Endothelial cell of umbilical vein (primary cell): ENCODE results near the gene DISP1. TPM values are rescaled to one million over a fixed set of nuclear protein-coding genes. Genes with fewer than 3 reads are reported as not detected.

Experiments
- BruUV-seq: library from RNA; stranded (reverse); fragments of 400-500 nt; replicated peaks from 2 replicates; lab custom pipeline; 2021; lab: Mats Ljungman, UMichigan
- CTCF ChIA-PET: fragments of 300-600, 350-600 bp; sonication (Branson Sonifier 250); formaldehyde crosslinking; loops from one replicate; lab custom pipeline; 2021; ENCODE audit warnings: antibody characterized with exemption, inconsistent platforms; lab: Charles Lee
- POLR2A ChIA-PET: fragments of 300-600, 350-600 bp; sonication (Branson Sonifier 250); formaldehyde crosslinking; loops from one replicate; lab custom pipeline; 2021; ENCODE audit warnings: antibody characterized with exemption, inconsistent platforms; lab: Charles Lee
- DNase-seq: peaks from one replicate; pipeline ENCODE4 v3.0.0-alpha.2; 2011; ENCODE audit warnings: low read depth, low spot score
- FAIRE-seq: peaks from 2 replicates; lab custom pipeline; 2011; peaks lifted over from hg19 to GRCh38; lab: Jason Lieb, UNC
- H2AFZ ChIP-seq: 2 replicates; pipeline ENCODE4 v1.6.0; 2012; ENCODE audit warnings: low read depth, low read length, control low read depth, inconsistent platforms
- H3K27ac ChIP-seq: 2 replicates; pipeline ENCODE4 v1.5.1; 2011; ENCODE audit warnings: low read depth, mild to moderate bottlenecking, control low read depth, low read length, moderate library complexity; ENCODE audit not compliant: insufficient read depth
- H3K27me3 ChIP-seq, 2 experiments: 2 replicates each; pipeline versions ENCODE4 v1.6.0 to v1.6.1; 2011; ENCODE audit warnings: low read length in 2 of 2, mixed read lengths in 1 of 2; ENCODE audit not compliant: control insufficient read depth in 2 of 2, insufficient read depth in 2 of 2
- H3K36me3 ChIP-seq, 2 experiments: 2 replicates in 1 of 2; 3 replicates in 1 of 2; pipeline ENCODE4 v1.5.1; 2011; ENCODE audit warnings: low read length in 2 of 2, mild to moderate bottlenecking in 1 of 2, moderate library complexity in 1 of 2; ENCODE audit not compliant: control insufficient read depth in 2 of 2, insufficient read depth in 2 of 2; ENCODE audit errors: extremely low read depth in 1 of 2
- H3K4me1 ChIP-seq: 3 replicates; pipeline ENCODE4 v1.5.1; 2011; ENCODE audit warnings: mild to moderate bottlenecking, low read length; ENCODE audit not compliant: control insufficient read depth, insufficient read depth; ENCODE audit errors: extremely low read depth
- H3K4me2 ChIP-seq: 2 replicates; pipeline ENCODE4 v1.6.1; 2011; ENCODE audit warnings: low read length, control low read depth, mixed read lengths; ENCODE audit not compliant: insufficient read depth
- H3K4me3 ChIP-seq, 3 experiments: fragments of 200-600 bp in 1 of 3; sonication (generic), shearing (Covaris generic) in 1 of 3; replicated peaks in 1 of 3; 2 replicates each; pipeline ENCODE4 v1.5.1; 2011 to 2016; ENCODE audit warnings: control low read depth in 3 of 3, low read length in 3 of 3, mild to moderate bottlenecking in 2 of 3, inconsistent platforms in 1 of 3, low read depth in 1 of 3, moderate library complexity in 1 of 3; ENCODE audit not compliant: insufficient read depth in 1 of 3
- H3K79me2 ChIP-seq: 2 replicates; pipeline ENCODE4 v1.6.0; 2012; ENCODE audit warnings: low read length, inconsistent platforms; ENCODE audit not compliant: control insufficient read depth, insufficient read depth
- H3K9ac ChIP-seq: replicated peaks from 2 replicates; pipeline ENCODE3; 2011; ENCODE audit warnings: low read length, control low read depth; ENCODE audit not compliant: insufficient read depth; ENCODE audit errors: extremely low read depth
- H3K9me1 ChIP-seq: replicated peaks from 3 replicates; pipeline ENCODE4 v1.6.0; 2011; ENCODE audit warnings: mild to moderate bottlenecking, low read length; ENCODE audit not compliant: control insufficient read depth, insufficient read depth; ENCODE audit errors: extremely low read depth
- H3K9me3 ChIP-seq: replicated peaks from 2 replicates; pipeline ENCODE4 v1.5.1; 2012; ENCODE audit warnings: low read length, inconsistent platforms; ENCODE audit not compliant: control insufficient read depth, insufficient read depth
- H4K20me1 ChIP-seq: replicated peaks from 2 replicates; pipeline ENCODE3; 2011; ENCODE audit warnings: mild to moderate bottlenecking, low read length; ENCODE audit not compliant: control insufficient read depth, insufficient read depth; ENCODE audit errors: extremely low read depth
- EZH2 ChIP-seq: IDR thresholded peaks from 2 replicates; pipeline ENCODE4 v1.6.1; 2012; ENCODE audit warnings: borderline replicate concordance, low read depth, mild to moderate bottlenecking, moderate library complexity, low read length, inconsistent platforms; ENCODE audit not compliant: severe bottlenecking
- FOS ChIP-seq: IDR thresholded peaks from 2 replicates; pipeline ENCODE4 v1.6.1; 2011; ENCODE audit warnings: mild to moderate bottlenecking, low read length, moderate library complexity, borderline replicate concordance; ENCODE audit not compliant: insufficient read depth
- GATA2 ChIP-seq: IDR thresholded peaks from 2 replicates; pipeline ENCODE4 v1.7.0; 2011; ENCODE audit warnings: low read depth, mild to moderate bottlenecking, moderate library complexity, mixed read lengths, low read length; ENCODE audit not compliant: insufficient read length, insufficient read depth
- JUN ChIP-seq: IDR thresholded peaks from 2 replicates; pipeline ENCODE4 v1.6.1; 2011; ENCODE audit warnings: borderline replicate concordance, low read depth; ENCODE audit not compliant: insufficient read length, insufficient read depth
- MYC ChIP-seq: IDR thresholded peaks from one replicate; pipeline ENCODE4 v1.6.1; 2011; ENCODE audit warnings: mild to moderate bottlenecking, low read depth, low read length
- POLR2A ChIP-seq: IDR thresholded peaks from 2 replicates; pipeline ENCODE4 v1.6.1; 2012; ENCODE audit warnings: low read depth, mild to moderate bottlenecking, control low read depth, low read length
- POLR2AphosphoS5 ChIP-seq: IDR thresholded peaks from 2 replicates; pipeline ENCODE4 v1.6.1; 2012; ENCODE audit warnings: low read depth, mild to moderate bottlenecking, control low read depth, low read length, moderate library complexity; ENCODE audit not compliant: insufficient read depth
- dilution Hi-C: fragments of 300-500 bp; cut with MboI; formaldehyde crosslinking; loops from one replicate; pipeline ENCODE4 v1.15.0; 2019; ENCODE audit warnings: low sequenced_read_pairs; ENCODE audit not compliant: extremely low pct_ligation_motif_present
- intact Hi-C: fragments of 100-400 bp; cut with micrococcal nuclease; formaldehyde crosslinking; loops from one replicate; pipeline ENCODE4 v1.10.0; 2022
- polyA plus RNA-seq, 4 experiments: library from polyadenylated mRNA; depleted of rRNA in 3 of 4; stranded (reverse) in 3 of 4; unstranded in 1 of 4; fragments of >200 nt; gene quantifications; 2 replicates each; pipeline versions ENCODE4 v1.2.1 to v1.2.3, GENCODE V29; 2011 to 2012; ENCODE audit warnings: missing spikeins in 1 of 4
- total RNA-seq: library from RNA; stranded (reverse); gene quantifications from 2 replicates; pipeline ENCODE4 v1.2.3, GENCODE V29; 2021
- TF ChIP-seq, protein P1 (sequence below), 2 donors: IDR thresholded peaks; 1 replicate in 1 of 2; 2 replicates in 1 of 2; pipeline ENCODE4 v1.5.1; 2011; ENCODE audit warnings: low read length in 2 of 2, mild to moderate bottlenecking in 2 of 2, moderate library complexity in 2 of 2, control low read depth in 1 of 2, inconsistent platforms in 1 of 2, low read depth in 1 of 2; ENCODE audit not compliant: insufficient read depth in 1 of 2; ENCODE audit errors: extremely low read depth in 1 of 2
- TF ChIP-seq, protein P2 (sequence below): IDR thresholded peaks from 2 replicates; pipeline ENCODE4 v1.6.1; 2011; ENCODE audit not compliant: insufficient read depth, insufficient read length

DISP1 gene
- total and polyA plus RNA-seq, 2 donors (not counting 3 experiments of a cell fraction or from before 2014, with no cell fraction given), result 3.9 TPM

DNA sequence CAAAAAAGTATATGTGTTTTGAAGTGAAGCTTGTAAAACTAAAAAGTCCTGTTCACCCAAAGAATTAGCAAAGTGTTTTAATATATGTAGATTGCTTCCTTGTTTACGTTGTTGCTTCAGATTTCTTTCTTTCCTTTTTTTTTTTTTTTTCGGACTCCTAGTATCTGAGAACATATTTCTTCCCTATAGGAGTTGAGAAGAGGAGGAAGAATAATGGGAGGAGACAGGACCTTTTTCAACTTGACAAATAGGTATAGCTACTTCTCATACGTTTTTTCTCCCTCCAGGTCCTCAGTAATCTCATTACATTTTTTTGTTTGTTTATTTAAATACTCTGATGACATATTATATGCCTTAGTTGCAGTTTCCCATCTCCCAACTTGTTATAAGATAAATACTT, 8.9 kb downstream of the DISP1 start:
- Histone ChIP-seq H3K4me2 (no peak overlapping the region), H2AFZ (no peak overlapping the region), H3K27me3 (no peaks in the 10 kb centered on the region), H3K9me1 (no peaks in the 10 kb centered on the region), H3K36me3 (no peaks in the 10 kb centered on the region), H3K9me3 (no peaks in the 10 kb centered on the region), H3K9ac (no peak overlapping the region), H4K20me1 (no peaks in the 10 kb centered on the region), H3K4me3 (no peak overlapping the region), H3K27ac (no peak overlapping the region), H3K4me1 (no peaks in the 10 kb centered on the region), H3K79me2 (peaks cover 8% of the 10 kb centered on the region)
- FAIRE-seq (no peak), DNase-seq (no peak)
- intact Hi-C loops, result loop anchor here (5.0 kb wide), 1 partner anchor 124 kb away; no protein-coding TSS in a partner anchor
- ChIA-PET POLR2A (no interaction called here), CTCF (interaction anchor here (0.6 to 1.1 kb wide), 3 partner anchors 167 to 310 kb away, joined by 3 read pairs; no protein-coding TSS in a partner anchor)
- TF ChIP-seq GATA2 (no peak), MYC (no peak), POLR2A (no peak), JUN (no peak), FOS (no peak), POLR2AphosphoS5 (no peak), EZH2 (no peak)
- TF ChIP-seq, protein P1, sequence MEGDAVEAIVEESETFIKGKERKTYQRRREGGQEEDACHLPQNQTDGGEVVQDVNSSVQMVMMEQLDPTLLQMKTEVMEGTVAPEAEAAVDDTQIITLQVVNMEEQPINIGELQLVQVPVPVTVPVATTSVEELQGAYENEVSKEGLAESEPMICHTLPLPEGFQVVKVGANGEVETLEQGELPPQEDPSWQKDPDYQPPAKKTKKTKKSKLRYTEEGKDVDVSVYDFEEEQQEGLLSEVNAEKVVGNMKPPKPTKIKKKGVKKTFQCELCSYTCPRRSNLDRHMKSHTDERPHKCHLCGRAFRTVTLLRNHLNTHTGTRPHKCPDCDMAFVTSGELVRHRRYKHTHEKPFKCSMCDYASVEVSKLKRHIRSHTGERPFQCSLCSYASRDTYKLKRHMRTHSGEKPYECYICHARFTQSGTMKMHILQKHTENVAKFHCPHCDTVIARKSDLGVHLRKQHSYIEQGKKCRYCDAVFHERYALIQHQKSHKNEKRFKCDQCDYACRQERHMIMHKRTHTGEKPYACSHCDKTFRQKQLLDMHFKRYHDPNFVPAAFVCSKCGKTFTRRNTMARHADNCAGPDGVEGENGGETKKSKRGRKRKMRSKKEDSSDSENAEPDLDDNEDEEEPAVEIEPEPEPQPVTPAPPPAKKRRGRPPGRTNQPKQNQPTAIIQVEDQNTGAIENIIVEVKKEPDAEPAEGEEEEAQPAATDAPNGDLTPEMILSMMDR (IDR thresholded peaks at IDR 0.05; ENCODE audit: extremely low read depth in 1 of 2, insufficient read depth in 1 of 2, low read depth in 1 of 2, low read length in 2 of 2), result no peak
- TF ChIP-seq, protein P2, sequence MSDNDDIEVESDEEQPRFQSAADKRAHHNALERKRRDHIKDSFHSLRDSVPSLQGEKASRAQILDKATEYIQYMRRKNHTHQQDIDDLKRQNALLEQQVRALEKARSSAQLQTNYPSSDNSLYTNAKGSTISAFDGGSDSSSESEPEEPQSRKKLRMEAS, result no peak
- BruUV-seq, result no TSS peak
- dilution Hi-C loops, result no loop called here
